HepG2 (cell line): ENCODE results near the gene ZKSCAN4. TPM values are rescaled to one million over a fixed set of nuclear protein-coding genes. Genes with fewer than 3 reads are reported as not detected.
A peak's percentile ranks its signal among the peaks of the same experiment; 100 is the strongest.

ENCODE experiments used
- AHDC1 ChIP-seq: sonication (generic); formaldehyde crosslinking; IDR thresholded peaks from 2 replicates; pipeline ENCODE4 v1.5.1; 2020; ENCODE audit warnings: mild to moderate bottlenecking, missing genetic modification reagents, borderline replicate concordance
- DRAP1 ChIP-seq: IDR thresholded peaks from 2 replicates; pipeline ENCODE4 v1.6.1; 2016; ENCODE audit warnings: missing genetic modification reagents, missing compliant biosample characterization
- FOXK1 ChIP-seq: sonication (generic); formaldehyde crosslinking; IDR thresholded peaks from 2 replicates; pipeline ENCODE4 v1.4.0; 2020; ENCODE audit warnings: low read depth, missing genetic modification reagents, borderline replicate concordance
- GPBP1L1 ChIP-seq: sonication (generic); formaldehyde crosslinking; IDR thresholded peaks from 2 replicates; pipeline ENCODE4 v1.5.0; 2020; ENCODE audit warnings: mild to moderate bottlenecking, missing genetic modification reagents
- JUNB ChIP-seq: sonication (generic); formaldehyde crosslinking; IDR thresholded peaks from 2 replicates; pipeline ENCODE4 v1.8.0; 2022; ENCODE audit warnings: missing genetic modification reagents, mild to moderate bottlenecking, borderline replicate concordance
- MEIS1 ChIP-seq: sonication (generic); formaldehyde crosslinking; IDR thresholded peaks from 2 replicates; pipeline ENCODE4 v1.9.0; 2021; ENCODE audit warnings: mild to moderate bottlenecking, missing genetic modification reagents, moderate library complexity, borderline replicate concordance
- RFX3 ChIP-seq: IDR thresholded peaks from 2 replicates; pipeline ENCODE4 v1.6.1; 2016; ENCODE audit warnings: missing biosample characterization, missing genetic modification reagents
- SOX5 ChIP-seq: IDR thresholded peaks from 2 replicates; pipeline ENCODE4 v1.6.1; 2016; ENCODE audit warnings: borderline replicate concordance
- TERF1 ChIP-seq: sonication (generic); formaldehyde crosslinking; IDR thresholded peaks from 2 replicates; pipeline ENCODE4 v1.8.0; 2022; ENCODE audit warnings: mild to moderate bottlenecking, missing genetic modification reagents, moderate library complexity
- ZNF30 ChIP-seq: sonication (generic); formaldehyde crosslinking; IDR thresholded peaks from 2 replicates; pipeline ENCODE4 v1.5.0; 2020; ENCODE audit warnings: mild to moderate bottlenecking, missing genetic modification reagents
- ZNF7 ChIP-seq: IDR thresholded peaks from 2 replicates; pipeline ENCODE4 v1.6.1; 2016; ENCODE audit warnings: missing biosample characterization, missing genetic modification reagents
- polyA plus RNA-seq, 8 experiments: library from polyadenylated mRNA; depleted of rRNA in 3 of 8; stranded (reverse) in 7 of 8; unstranded in 1 of 8; fragments of >200 nt; fragmentation: Illumina TruSeq in 4 of 8; extraction: Trizol in 4 of 8; gene quantifications; 2 replicates each; pipeline versions ENCODE4 v1.2.1 to v1.2.3, GENCODE V29; 2011 to 2016; ENCODE audit warnings: low read depth in 4 of 8, missing spikeins in 1 of 8, mixed read lengths in 1 of 8; ENCODE audit not compliant: insufficient read depth in 1 of 8
- total RNA-seq, 5 experiments: library from RNA; depleted of rRNA; stranded (reverse); fragments of >200 nt; fragmentation: Illumina TruSeq; extraction: Trizol; gene quantifications; 2 replicates each; pipeline ENCODE4 v1.2.3, GENCODE V29; 2016; ENCODE audit warnings: low read depth in 1 of 5
- TF ChIP-seq, protein P1 (sequence below): sonication (generic); formaldehyde crosslinking; IDR thresholded peaks from 2 replicates; pipeline ENCODE4 v1.4.0; 2020; ENCODE audit warnings: mild to moderate bottlenecking, missing genetic modification reagents

ZKSCAN4 gene
- total and polyA plus RNA-seq, 2 of the 13 experiments (the other 11 are each of a cell fraction or from before 2014, with no cell fraction given) = 2.9 to 7.8 TPM

DNA sequence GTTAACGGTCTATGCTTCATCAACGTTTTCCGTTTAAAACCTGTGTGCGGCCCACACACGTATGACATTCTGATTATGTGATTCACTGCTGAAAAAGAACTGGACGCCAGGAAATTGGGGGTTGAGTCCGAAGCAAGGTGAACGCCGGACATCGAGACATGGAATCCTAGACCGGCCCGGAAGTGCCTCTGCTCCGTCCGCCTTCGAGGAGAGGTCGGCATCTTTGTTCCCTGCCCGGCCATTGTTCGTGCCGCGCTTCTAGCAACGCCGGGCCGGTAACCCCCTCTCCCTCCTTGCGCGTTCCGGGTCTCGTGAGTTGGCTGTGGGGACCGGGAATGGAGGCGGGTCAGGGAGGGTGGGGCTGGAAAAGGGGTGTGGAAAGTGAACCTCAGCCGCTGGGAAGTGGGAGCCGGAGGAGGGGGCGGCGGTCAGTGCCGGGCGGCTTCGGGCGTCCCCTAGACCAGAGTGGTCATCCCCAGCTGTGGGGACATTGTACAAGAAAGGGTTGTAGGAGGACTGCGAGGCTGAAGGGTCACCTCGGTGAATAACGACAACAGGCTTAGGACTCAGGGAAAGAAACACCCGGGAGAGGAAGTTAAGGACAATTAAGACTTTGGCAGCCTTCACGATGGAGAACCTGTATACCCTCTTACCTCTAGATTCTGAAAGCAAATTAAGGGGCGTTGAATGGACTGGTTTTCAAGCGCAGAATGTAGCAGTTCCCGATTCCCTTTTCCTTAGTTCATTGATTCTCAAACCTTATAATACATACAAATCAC, 26.8 kb downstream of the ZKSCAN4 start, which contains the start of gene ZSCAN9 (continued):
- TF ChIP-seq TERF1 (CRISPR knock-in tag) = no peak
- TF ChIP-seq, protein P1, sequence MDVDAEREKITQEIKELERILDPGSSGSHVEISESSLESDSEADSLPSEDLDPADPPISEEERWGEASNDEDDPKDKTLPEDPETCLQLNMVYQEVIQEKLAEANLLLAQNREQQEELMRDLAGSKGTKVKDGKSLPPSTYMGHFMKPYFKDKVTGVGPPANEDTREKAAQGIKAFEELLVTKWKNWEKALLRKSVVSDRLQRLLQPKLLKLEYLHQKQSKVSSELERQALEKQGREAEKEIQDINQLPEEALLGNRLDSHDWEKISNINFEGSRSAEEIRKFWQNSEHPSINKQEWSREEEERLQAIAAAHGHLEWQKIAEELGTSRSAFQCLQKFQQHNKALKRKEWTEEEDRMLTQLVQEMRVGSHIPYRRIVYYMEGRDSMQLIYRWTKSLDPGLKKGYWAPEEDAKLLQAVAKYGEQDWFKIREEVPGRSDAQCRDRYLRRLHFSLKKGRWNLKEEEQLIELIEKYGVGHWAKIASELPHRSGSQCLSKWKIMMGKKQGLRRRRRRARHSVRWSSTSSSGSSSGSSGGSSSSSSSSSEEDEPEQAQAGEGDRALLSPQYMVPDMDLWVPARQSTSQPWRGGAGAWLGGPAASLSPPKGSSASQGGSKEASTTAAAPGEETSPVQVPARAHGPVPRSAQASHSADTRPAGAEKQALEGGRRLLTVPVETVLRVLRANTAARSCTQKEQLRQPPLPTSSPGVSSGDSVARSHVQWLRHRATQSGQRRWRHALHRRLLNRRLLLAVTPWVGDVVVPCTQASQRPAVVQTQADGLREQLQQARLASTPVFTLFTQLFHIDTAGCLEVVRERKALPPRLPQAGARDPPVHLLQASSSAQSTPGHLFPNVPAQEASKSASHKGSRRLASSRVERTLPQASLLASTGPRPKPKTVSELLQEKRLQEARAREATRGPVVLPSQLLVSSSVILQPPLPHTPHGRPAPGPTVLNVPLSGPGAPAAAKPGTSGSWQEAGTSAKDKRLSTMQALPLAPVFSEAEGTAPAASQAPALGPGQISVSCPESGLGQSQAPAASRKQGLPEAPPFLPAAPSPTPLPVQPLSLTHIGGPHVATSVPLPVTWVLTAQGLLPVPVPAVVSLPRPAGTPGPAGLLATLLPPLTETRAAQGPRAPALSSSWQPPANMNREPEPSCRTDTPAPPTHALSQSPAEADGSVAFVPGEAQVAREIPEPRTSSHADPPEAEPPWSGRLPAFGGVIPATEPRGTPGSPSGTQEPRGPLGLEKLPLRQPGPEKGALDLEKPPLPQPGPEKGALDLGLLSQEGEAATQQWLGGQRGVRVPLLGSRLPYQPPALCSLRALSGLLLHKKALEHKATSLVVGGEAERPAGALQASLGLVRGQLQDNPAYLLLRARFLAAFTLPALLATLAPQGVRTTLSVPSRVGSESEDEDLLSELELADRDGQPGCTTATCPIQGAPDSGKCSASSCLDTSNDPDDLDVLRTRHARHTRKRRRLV (CRISPR knock-in tag) = peak; percentile 57; the same call in 1 of the 2 replicates
- TF ChIP-seq RFX3 (CRISPR knock-in tag) = no peak
- TF ChIP-seq MEIS1 (CRISPR knock-in tag) = peak; percentile 65; the same call in 1 of the 2 replicates
- no peak for TF ChIP-seq ZNF30 (CRISPR knock-in tag)
- no peak for TF ChIP-seq ZNF7 (CRISPR knock-in tag)
- TF ChIP-seq GPBP1L1 (CRISPR knock-in tag) = no peak
- TF ChIP-seq JUNB (CRISPR knock-in tag) = no peak
- TF ChIP-seq AHDC1 = peak; percentile 72; the same call in 1 of the 2 replicates
- TF ChIP-seq DRAP1 (CRISPR knock-in tag) = peak; percentile 67
- TF ChIP-seq FOXK1 = peak; percentile 85; the same call in 1 of the 2 replicates
- peak; percentile 82 for TF ChIP-seq SOX5 (CRISPR knock-in tag)
